Measurements from ENCODE around the gene ZFAND3. TPM values are rescaled to one million over a fixed set of nuclear protein-coding genes. Genes with fewer than 3 reads are reported as not detected.

ZFAND3 gene
- total and polyA plus RNA-seq, 12 donors: 21.4 to 163 (median 46.3) TPM

GRCh38 chr6:37998366-37998765, 178.8 kb downstream of the ZFAND3 start:
- H3K4me3 ChIP-seq: no peak overlapping the region
- TF ChIP-seq POLR2A (IDR thresholded peaks at IDR 0.05) (no peak), CTCF (IDR thresholded peaks at IDR 0.05) (no peak)
- no peaks in the 10 kb centered on the region for H3K27me3 ChIP-seq
- H3K9me3 ChIP-seq (replicated peaks in 1 of 3): no peaks in the 10 kb centered on the region
- intact Hi-C loops (cut with DNase I): no loop called here
- WGBS, 4 donors: 93 to 99% (median 94%) methylated on average over 2 of the region's 2 CpGs
- DNase-seq: no peak
- no peaks in the 10 kb centered on the region for H3K36me3 ChIP-seq (replicated peaks in 1 of 2)
- H3K4me1 ChIP-seq (replicated peaks in 1 of 2): peaks cover 10 to 39% of the 10 kb centered on the region in 2 donors
- no peak overlapping the region for H3K27ac ChIP-seq

GRCh38 chr6:38001386-38001785, 181.9 kb downstream of the ZFAND3 start:
- H3K4me1 ChIP-seq (replicated peaks in 1 of 2): peaks cover 0 to 16% of the 10 kb centered on the region in 2 donors
- no peak for DNase-seq
- TF ChIP-seq CTCF (IDR thresholded peaks at IDR 0.05) (no peak), POLR2A (IDR thresholded peaks at IDR 0.05) (no peak)
- H3K27me3 ChIP-seq: no peaks in the 10 kb centered on the region
- H3K36me3 ChIP-seq (replicated peaks in 1 of 2): no peaks in the 10 kb centered on the region
- H3K9me3 ChIP-seq (replicated peaks in 1 of 3): no peaks in the 10 kb centered on the region
- no peak overlapping the region for H3K4me3 ChIP-seq
- 30 to 56% (median 42%) methylated on average over 1 of the region's 1 CpG for WGBS, 4 donors
- intact Hi-C loops (cut with DNase I): no loop called here
- no peak overlapping the region for H3K27ac ChIP-seq

- Histone ChIP-seq H3K36me3 (replicated peaks in 1 of 2) (no peaks in the 10 kb centered on the region), H3K4me1 (replicated peaks in 1 of 2) (peaks cover 0 to 9% of the 10 kb centered on the region in 2 donors), H3K9me3 (replicated peaks in 1 of 3) (no peaks in the 10 kb centered on the region), H3K27me3 (no peaks in the 10 kb centered on the region), H3K27ac (no peak overlapping the region), H3K4me3 (no peak overlapping the region)
- no peak for DNase-seq
- 79 to 98% (median 97%) methylated on average over 2 of the region's 2 CpGs for WGBS, 4 donors
- TF ChIP-seq POLR2A (IDR thresholded peaks at IDR 0.05) (no peak), CTCF (IDR thresholded peaks at IDR 0.05) (no peak)
- intact Hi-C loops (cut with DNase I): no loop called here
Measured at GRCh38 chr6:38004908-38005307, 185.4 kb downstream of the ZFAND3 start.

- H3K4me3 ChIP-seq: no peak overlapping the region
- no peaks in the 10 kb centered on the region for H3K36me3 ChIP-seq (replicated peaks in 1 of 2)
- 78 to 86% (median 79%) methylated on average over 5 of the region's 5 CpGs for WGBS, 4 donors
- no peak overlapping the region for H3K27ac ChIP-seq
- no peaks in the 10 kb centered on the region for H3K4me1 ChIP-seq (replicated peaks in 1 of 2)
- intact Hi-C loops (cut with DNase I): loop anchor here in 1 of 2 donors (10.0 kb wide), 1 partner anchor 307 kb away; no protein-coding TSS in a partner anchor
- TF ChIP-seq CTCF (IDR thresholded peaks at IDR 0.05) (no peak), POLR2A (IDR thresholded peaks at IDR 0.05) (no peak)
- no peaks in the 10 kb centered on the region for H3K27me3 ChIP-seq
- DNase-seq: no peak
- H3K9me3 ChIP-seq (replicated peaks in 1 of 3): peaks cover 0 to 7% (median 0%) of the 10 kb centered on the region in 3 donors
Measured at GRCh38 chr6:38011937-38012336, 192.4 kb downstream of the ZFAND3 start.

Measured in adrenal gland (tissue), 12 donors.